Measurements from ENCODE around the gene FOXP2.

DNA sequence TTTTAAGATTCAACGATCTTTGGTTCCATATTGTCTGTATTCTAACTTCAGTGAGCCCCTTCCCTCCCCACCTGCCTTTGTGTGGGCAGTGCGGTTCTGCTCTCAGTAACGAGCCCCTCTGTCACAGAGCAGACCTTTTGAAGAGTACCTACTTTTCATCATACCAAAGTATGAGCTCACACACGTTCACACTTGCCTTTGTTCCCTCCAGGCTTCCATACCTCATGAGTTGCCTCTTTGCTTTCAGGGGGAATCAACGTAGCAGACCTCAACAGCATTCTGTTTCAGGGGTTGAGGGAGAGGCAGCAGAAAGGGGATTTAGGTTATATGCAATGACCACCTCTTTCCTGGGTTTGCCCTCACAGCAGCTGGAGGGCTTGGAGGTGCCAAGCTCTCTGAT, 295.9 kb downstream of the FOXP2 start:
- TF ChIP-seq, protein P1, sequence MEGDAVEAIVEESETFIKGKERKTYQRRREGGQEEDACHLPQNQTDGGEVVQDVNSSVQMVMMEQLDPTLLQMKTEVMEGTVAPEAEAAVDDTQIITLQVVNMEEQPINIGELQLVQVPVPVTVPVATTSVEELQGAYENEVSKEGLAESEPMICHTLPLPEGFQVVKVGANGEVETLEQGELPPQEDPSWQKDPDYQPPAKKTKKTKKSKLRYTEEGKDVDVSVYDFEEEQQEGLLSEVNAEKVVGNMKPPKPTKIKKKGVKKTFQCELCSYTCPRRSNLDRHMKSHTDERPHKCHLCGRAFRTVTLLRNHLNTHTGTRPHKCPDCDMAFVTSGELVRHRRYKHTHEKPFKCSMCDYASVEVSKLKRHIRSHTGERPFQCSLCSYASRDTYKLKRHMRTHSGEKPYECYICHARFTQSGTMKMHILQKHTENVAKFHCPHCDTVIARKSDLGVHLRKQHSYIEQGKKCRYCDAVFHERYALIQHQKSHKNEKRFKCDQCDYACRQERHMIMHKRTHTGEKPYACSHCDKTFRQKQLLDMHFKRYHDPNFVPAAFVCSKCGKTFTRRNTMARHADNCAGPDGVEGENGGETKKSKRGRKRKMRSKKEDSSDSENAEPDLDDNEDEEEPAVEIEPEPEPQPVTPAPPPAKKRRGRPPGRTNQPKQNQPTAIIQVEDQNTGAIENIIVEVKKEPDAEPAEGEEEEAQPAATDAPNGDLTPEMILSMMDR (IDR thresholded peaks at IDR 0.05) = no peak
- TF ChIP-seq POLR2A (IDR thresholded peaks at IDR 0.05) = no peak
